Right renal pelvis (tissue), 4 donors: ENCODE measurements around the gene SLAIN2. TPM values are rescaled to one million over a fixed set of nuclear protein-coding genes. Genes with fewer than 3 reads are reported as not detected.
"Not testable (repeated sequence)": the region's sequence is repeated elsewhere in the genome, so short reads cannot be mapped to it uniquely, and the experiment has no call there.

Source experiments
- DNase-seq, 4 donors: peaks; one replicate each; pipeline ENCODE4 v3.0.0-alpha.2; 2013; ENCODE audit warnings: low read depth in 4 of 4, low spot score in 3 of 4, missing footprints in 1 of 4
- polyA plus RNA-seq, 4 donors: library from polyadenylated mRNA; unstranded; fragments of 120-200 nt; gene quantifications; one replicate each; pipeline ENCODE4 v1.2.1, GENCODE V29; 2013; ENCODE audit not compliant: insufficient read length in 4 of 4

Gene SLAIN2
- 10 to 100 TPM; 57.4 to 74.9 (median 72.8) TPM for polyA plus RNA-seq

DNA sequence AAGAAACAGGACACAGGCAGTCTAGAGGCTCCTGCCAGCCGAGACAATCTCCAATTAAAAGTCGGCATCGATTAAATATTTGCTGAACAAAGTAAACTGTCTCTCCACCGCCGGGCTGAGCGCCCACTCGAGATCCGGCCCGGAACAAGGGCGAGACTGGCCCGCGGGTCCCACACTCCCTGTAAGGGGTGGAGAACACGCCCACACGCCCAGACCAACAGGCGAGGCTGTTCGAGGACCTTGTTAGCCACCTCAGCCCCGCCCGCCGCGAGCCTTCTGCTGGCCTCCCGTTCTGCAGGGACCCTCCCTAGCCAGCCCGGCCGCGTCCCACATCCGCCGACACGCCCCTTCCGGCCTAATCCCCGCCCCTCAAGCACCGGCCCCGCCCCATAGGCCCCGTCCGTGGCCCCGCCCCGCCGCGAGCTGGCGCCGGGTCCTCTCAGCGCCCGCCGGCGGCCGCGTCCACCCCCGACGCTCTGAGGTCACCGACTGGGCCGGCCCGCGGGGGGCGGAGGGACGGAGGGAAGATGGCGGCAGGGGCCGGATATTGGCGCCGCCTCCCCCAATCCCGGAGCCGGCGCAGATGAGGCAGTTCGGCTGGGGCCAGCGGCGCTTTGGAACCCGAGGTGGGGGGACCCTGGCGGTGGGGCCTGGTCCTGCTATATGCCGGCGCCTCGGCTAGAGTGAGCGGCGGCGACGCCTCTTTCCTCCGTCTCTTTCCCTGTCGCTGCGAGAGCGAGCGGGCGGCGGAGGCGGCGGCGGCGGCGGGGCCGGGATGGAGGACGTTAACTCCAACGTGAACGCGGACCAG, at the start of gene SLAIN2:
SLAIN2 (plus strand) TSS at position 565 of the 811 bp plus-strand sequence; CDS start at position 776, 211 bp downstream.
- DNase-seq = peak; percentile 89 to 93 (median 90)

DNA sequence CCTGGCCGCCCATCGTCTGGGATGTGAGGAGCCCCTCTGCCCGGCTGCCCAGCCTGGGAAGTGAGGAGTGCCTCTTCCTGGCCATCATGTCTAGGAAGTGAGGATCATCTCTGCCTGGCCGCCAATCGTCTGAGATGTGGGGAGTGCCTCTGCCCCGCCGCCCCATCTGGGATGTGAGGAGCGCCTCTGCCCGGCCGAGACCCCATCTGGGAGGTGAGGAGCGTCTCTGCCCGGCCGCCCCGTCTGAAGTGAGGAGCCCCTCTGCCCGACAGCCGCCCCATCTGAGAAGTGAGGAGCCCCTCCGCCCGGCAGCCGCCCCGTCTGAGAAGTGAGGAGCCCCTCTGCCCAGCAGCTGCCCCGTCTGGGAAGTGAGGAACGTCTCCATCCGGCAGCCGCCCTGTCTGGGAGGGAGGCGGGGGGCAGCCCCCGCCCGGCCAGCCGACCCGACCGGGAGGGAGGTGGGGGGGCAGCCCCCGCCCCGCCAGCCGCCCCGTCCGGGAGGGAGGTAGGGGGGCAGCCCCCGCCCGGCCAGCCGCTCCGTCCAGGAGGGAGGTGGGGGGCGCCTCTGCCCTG, 49.0 kb upstream of the SLAIN2 start:
- DNase-seq = not testable (repeated sequence)

GRCh38 chr4:48295116-48295515, 46.2 kb upstream of the SLAIN2 start:
- DNase-seq = no peak

DNA sequence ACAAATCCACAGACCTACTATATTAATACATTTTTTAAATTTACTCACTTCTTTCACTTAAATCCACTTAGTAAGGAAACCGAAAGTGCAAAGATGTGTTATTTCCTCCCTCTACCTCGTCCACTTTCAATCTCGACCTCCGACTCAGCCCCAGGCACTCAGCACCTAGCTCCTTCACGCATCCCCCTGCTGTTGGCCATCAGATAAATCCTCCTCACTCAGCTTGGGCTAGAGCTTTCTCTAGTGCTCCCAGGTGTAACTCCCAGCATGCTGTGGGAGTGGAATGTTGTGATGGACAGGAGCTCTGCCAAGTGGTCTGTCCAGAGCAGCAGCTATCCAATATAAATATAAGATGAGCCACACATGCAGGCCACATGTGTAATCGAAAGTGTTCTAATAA, 45.0 kb upstream of the SLAIN2 start:
- DNase-seq = no peak

- no peak for DNase-seq
These were observed 44.0 kb upstream of the SLAIN2 start for GRCh38 chr4:48297256-48297846.

GRCh38 chr4:48299560-48299959, 41.8 kb upstream of the SLAIN2 start:
- no peak for DNase-seq

- DNase-seq = no peak
These were observed 41.3 kb upstream of the SLAIN2 start for GRCh38 chr4:48300004-48300403.

- DNase-seq = no peak
These were observed 35.8 kb upstream of the SLAIN2 start for GRCh38 chr4:48305508-48305907.

- DNase-seq = no peak
These were observed 33.8 kb upstream of the SLAIN2 start for GRCh38 chr4:48307528-48307927.

GRCh38 chr4:48308901-48309300, 32.4 kb upstream of the SLAIN2 start:
- no peak for DNase-seq

DNA sequence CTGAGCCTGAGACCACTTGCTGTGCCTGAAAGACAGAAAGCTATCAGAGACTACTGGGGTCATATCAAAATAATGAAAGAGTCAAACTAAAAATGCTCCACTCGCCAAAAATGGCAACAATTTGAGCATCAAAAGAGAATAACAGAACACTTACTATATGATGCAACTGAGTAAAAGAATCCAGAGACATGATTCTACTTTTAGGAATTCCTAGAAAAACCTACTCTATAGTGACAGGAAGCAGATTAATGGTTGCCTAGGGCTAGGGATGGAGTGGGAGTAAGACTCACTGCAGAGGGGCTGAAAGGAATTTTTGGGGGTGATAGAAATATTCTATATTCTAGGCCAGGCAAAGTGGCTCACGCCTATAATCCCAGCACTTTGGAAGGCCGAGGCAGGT, 29.4 kb upstream of the SLAIN2 start:
- DNase-seq = no peak

DNA sequence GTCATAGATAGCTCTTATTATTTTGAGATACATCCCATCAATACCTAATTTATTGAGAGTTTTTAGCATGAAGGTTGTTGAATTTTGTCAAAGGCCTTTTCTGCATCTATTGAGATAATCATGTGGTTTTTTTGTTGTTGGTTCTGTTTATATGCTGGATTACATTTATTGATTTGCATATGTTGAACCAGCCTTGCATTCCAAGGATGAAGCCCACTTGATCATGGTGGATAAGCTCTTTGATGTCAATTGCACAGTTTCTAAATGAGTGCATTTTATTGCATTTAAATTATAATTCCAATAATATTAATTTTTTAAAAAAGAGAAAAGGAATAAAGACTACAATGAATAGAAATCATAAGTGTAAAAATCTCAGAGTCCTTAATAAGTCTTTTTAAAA, 26.6 kb upstream of the SLAIN2 start:
- DNase-seq = not testable (repeated sequence)

DNA sequence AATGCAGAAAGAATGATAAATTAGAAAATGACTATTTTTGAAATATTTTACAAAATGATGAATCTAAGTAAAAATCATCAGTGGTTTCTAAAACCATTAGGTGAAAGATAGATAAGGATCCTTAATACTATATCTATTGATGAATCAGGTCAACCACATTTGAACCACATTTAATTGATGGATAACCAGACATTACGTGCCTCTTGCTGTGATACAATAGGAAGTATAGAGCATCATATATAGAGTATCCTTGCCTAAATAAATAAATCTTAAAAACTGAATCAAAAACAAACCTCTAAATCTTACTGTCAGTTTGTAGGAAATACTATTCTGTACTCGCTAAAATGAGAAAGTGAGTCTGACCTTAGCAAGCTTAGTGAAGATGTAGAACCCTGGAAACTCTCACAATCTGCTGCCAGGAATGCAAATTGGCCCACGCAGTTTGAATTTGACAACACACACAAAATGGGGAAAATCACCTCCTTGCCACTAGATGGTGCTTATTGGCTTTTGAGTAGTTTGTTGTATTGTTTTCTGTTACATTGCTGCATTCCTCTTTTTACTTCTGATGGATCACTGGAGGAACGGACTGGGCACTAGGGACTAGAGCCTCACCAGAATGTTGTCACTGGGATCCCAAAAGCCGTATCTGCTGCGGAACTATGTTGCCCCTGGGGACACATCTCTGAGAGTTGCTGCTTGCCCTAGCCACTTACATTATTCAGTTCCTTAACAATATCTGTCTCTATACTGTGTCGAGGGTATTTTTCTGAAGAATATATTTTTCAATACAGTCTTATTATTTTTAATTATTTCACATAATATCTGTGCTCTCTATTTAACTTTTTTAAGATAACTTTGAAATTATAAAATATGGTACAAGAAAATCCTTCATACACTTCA, 25.4 kb upstream of the SLAIN2 start:
- no peak for DNase-seq

- DNase-seq = no peak
These were observed 20.0 kb upstream of the SLAIN2 start for GRCh38 chr4:48321312-48321711.

- no peak for DNase-seq
These were observed 19.3 kb upstream of the SLAIN2 start for GRCh38 chr4:48322063-48322462.

DNA sequence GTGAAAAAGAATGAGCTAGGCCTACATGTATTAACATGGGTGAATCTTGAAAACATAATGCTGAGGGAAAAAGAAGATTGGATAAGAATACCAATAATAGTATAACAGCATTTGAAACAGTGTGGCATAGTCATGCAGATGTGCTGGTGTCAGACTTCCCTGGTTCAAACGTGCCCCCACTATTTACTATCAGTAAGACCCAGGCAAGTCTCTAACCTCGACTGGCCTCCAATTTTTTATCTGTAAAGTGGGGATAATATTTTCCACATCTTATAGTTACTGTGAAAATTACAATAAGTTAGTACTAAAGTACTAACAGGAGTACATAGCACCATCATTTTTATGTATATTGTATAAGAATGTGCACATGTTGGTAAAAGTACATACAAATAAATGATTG, 17.0 kb upstream of the SLAIN2 start:
- no peak for DNase-seq

DNA sequence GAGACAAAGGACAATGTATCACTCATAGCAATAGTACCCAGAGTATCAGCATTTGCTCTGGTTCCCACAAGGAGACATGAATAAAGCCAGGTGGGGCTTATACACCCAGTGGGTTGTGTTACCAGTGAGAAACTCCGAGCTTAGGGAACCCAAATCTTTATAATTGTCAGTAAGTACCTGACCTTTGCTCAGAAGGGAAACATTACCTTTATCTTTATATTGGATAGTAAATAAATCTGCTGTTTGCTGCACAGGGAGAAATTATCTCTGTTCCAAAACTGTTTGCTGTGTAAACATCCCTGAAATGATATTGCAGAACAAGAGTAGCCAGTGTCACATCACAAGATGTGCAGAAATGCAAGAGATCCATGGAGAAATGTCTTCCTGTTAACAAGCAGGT, 12.1 kb upstream of the SLAIN2 start:
- no peak for DNase-seq

GRCh38 chr4:48329976-48330375, 11.4 kb upstream of the SLAIN2 start:
- DNase-seq = no peak

DNA sequence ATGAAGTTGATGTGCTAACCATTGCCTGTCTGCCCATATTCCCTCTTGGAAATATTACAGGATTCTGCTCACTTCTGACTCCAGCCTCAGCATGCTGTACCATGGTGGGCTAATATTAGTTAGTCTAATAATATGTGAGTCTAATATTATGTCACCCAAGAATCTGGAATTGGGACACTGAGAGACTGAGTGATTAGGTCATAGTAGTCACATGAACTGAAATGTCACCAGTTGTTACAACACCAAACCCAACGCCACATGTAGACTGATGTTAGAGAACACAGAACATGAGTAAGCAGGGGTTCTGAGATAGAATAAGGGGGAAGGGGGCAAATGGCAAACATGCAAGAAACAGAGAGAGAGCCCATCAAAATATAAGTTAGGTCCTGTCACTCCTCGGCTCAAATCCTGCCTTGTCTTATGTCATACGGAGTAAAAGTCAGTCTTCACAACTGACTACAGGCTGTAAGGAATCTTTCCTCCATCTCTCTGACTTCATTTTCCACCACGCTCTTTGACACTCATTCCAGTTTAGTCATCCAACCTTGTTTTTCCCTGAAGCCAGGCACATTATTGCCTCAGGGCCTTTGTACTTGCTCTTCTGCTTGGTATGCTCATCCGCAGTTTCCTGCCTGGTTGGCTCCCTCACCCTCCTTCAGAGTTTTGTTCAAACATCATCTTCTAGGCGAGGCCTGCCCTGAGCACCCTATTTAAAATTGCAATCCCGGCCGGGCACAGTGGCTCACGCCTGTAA, 9.6 kb upstream of the SLAIN2 start:
- DNase-seq = no peak

GRCh38 chr4:48332661-48333060, 8.7 kb upstream of the SLAIN2 start:
- no peak for DNase-seq
